CD4-positive, alpha-beta T cell (primary cell): Measurements from ENCODE around the gene IDUA. TPM values are rescaled to one million over a fixed set of nuclear protein-coding genes. Genes with fewer than 3 reads are reported as not detected.

Experiments used
- ATAC-seq: fragments of 200-7000 bp; cut with Tn5 transposase; one replicate; pipeline ENCODE4 v1.10.0; 2022; ENCODE audit warnings: mild to moderate bottlenecking; ENCODE audit not compliant: poor library complexity
- CTCF ChIA-PET: fragments of 350-600 bp; sonication (Branson Sonifier 250); formaldehyde crosslinking; loops from one replicate; lab custom pipeline; 2021; ENCODE audit warnings: antibody characterized with exemption, inconsistent platforms; lab: Charles Lee
- POLR2A ChIA-PET: fragments of 350-600 bp; sonication (Branson Sonifier 250); formaldehyde crosslinking; loops from one replicate; lab custom pipeline; 2021; ENCODE audit warnings: antibody characterized with exemption, inconsistent platforms; lab: Charles Lee
- DNase-seq, 14 experiments: peaks; one replicate each; pipeline ENCODE4 v3.0.0-alpha.2; 2013 to 2020; ENCODE audit warnings: mixed read lengths in 2 of 14
- H3K27ac ChIP-seq, 2 donors: one replicate each; pipeline versions ENCODE4 v1.5.1 to v1.7.0; 2013; ENCODE audit warnings: low read length in 2 of 2, low read depth in 1 of 2, mild to moderate bottlenecking in 1 of 2
- H3K27me3 ChIP-seq, 2 experiments: 1 replicate in 1 of 2; 2 replicates in 1 of 2; pipeline versions ENCODE4 v1.6.1 to v1.7.0; 2013; ENCODE audit warnings: low read length in 2 of 2, control low read depth in 1 of 2, mild to moderate bottlenecking in 1 of 2, moderate library complexity in 1 of 2; ENCODE audit not compliant: insufficient read depth in 2 of 2, control insufficient read depth in 1 of 2
- H3K36me3 ChIP-seq: one replicate; pipeline ENCODE4 v1.6.1; 2013; ENCODE audit warnings: low read length, control low read depth; ENCODE audit not compliant: insufficient read depth
- H3K4me1 ChIP-seq: one replicate; pipeline ENCODE4 v1.6.1; 2013; ENCODE audit warnings: low read length, control low read depth; ENCODE audit not compliant: insufficient read depth
- H3K4me3 ChIP-seq: one replicate; pipeline ENCODE4 v1.5.1; 2013; ENCODE audit warnings: mild to moderate bottlenecking, low read length, moderate library complexity
- H3K9me3 ChIP-seq, 2 experiments: 1 replicate in 1 of 2; 2 replicates in 1 of 2; pipeline versions ENCODE4 v1.6.1 to v1.7.0; 2013; ENCODE audit warnings: low read length in 2 of 2, mild to moderate bottlenecking in 2 of 2, control low read depth in 1 of 2, moderate library complexity in 1 of 2; ENCODE audit not compliant: control insufficient read depth in 1 of 2, insufficient read depth in 1 of 2
- H3K27ac Mint-ChIP-seq: one replicate; pipeline ENCODE4 v1.8.0; 2020; ENCODE audit warnings: mixed read lengths
- H3K27me3 Mint-ChIP-seq: one replicate; pipeline ENCODE4 v1.8.0; 2021; ENCODE audit warnings: mixed read lengths
- H3K36me3 Mint-ChIP-seq: one replicate; pipeline ENCODE4 v1.8.0; 2021; ENCODE audit warnings: low read depth, mixed read lengths
- H3K4me1 Mint-ChIP-seq: one replicate; pipeline ENCODE4 v1.8.0; 2021; ENCODE audit warnings: low read depth, mixed read lengths
- H3K4me3 Mint-ChIP-seq: one replicate; pipeline ENCODE4 v1.8.0; 2020; ENCODE audit warnings: mild to moderate bottlenecking, mixed read lengths
- H3K9me3 Mint-ChIP-seq: one replicate; pipeline ENCODE4 v1.8.0; 2020; ENCODE audit warnings: mixed read lengths
- intact Hi-C, 2 experiments: fragments of 100-400 bp; cut with DNase I in 1 of 2; cut with micrococcal nuclease in 1 of 2; formaldehyde crosslinking; loops; one replicate each; pipeline versions ENCODE4 v1.15.1 to v1.9.0; 2023 to 2025; cut with DNase I, micrococcal nuclease
- total RNA-seq, 174 experiments: library from RNA in 2 of 174; stranded (reverse) in 2 of 174; gene quantifications; one replicate each; pipeline ENCODE4 v1.2.3 and lab custom pipeline; 2021 to 2026
- TF ChIP-seq, protein P1 (sequence below): fragments of 200-600 bp; IDR thresholded peaks from one replicate; pipeline ENCODE4 v1.8.0; 2022; ENCODE audit warnings: antibody characterized with exemption, mild to moderate bottlenecking

Gene IDUA
- total RNA-seq, 2 experiments from 2014 or later = 70.2 to 77.8 TPM

DNA sequence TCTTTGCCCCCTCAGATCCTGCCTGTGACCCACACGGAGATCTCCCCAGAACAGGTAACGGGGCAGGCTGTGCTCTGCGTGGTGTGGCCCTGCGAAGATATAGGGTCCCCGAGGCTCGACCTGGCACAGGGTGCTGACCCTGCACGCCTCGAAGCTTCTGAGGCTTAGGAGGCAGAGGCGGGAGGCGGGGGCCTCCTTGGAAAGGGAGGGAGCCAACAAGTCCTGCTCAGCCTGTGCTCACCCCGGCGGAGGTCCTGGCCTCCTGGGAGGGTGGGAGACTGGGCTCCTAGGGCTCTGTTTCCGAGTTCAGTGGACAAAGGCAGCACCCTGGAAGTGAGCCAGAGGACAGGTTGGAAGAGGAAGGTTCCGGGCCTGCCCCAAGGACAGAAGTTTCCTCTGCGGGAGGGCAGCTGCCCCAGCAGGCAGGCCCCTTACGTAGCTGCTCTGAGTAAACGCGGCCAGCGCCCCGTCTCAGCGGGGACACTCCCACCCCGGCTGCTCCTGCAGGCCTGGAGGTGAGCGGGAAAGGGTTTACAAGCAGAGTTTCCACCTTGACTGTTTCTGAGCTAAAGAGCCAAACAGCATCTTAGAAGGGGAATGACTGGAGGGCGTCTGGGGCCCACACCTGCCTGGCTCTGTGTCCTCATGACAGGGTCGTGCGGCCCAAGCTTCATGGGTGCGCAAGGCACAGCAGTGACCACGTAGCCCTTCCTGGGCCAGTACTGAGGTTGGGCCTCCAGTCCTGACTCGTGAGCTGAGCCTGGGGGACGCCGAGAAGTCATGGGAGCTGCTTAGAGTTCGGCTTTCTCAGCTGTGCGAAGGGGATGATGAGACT, 38.5 kb upstream of the IDUA start:
- no peak overlapping the region for H3K4me3 Mint-ChIP-seq
- Histone ChIP-seq H3K4me1 (peaks cover 5% of the 10 kb centered on the region), H3K9me3 (no peaks in the 10 kb centered on the region), H3K4me3 (no peak overlapping the region), H3K27me3 (no peaks in the 10 kb centered on the region), H3K27ac (no peak overlapping the region), H3K36me3 (peaks cover 2% of the 10 kb centered on the region)
- POLR2A ChIA-PET = no interaction called here
- no peak overlapping the region for H3K27ac Mint-ChIP-seq
- no peaks in the 10 kb centered on the region for H3K27me3 Mint-ChIP-seq
- CTCF ChIA-PET = no interaction called here
- peaks cover 12% of the 10 kb centered on the region for H3K36me3 Mint-ChIP-seq
- H3K9me3 Mint-ChIP-seq = no peaks in the 10 kb centered on the region
- ATAC-seq (no peak), DNase-seq (peak in 1 of 14 experiments; percentile 6)
- no peaks in the 10 kb centered on the region for H3K4me1 Mint-ChIP-seq
- TF ChIP-seq, protein P1, sequence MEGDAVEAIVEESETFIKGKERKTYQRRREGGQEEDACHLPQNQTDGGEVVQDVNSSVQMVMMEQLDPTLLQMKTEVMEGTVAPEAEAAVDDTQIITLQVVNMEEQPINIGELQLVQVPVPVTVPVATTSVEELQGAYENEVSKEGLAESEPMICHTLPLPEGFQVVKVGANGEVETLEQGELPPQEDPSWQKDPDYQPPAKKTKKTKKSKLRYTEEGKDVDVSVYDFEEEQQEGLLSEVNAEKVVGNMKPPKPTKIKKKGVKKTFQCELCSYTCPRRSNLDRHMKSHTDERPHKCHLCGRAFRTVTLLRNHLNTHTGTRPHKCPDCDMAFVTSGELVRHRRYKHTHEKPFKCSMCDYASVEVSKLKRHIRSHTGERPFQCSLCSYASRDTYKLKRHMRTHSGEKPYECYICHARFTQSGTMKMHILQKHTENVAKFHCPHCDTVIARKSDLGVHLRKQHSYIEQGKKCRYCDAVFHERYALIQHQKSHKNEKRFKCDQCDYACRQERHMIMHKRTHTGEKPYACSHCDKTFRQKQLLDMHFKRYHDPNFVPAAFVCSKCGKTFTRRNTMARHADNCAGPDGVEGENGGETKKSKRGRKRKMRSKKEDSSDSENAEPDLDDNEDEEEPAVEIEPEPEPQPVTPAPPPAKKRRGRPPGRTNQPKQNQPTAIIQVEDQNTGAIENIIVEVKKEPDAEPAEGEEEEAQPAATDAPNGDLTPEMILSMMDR = no peak
- intact Hi-C loops = no loop called here

DNA sequence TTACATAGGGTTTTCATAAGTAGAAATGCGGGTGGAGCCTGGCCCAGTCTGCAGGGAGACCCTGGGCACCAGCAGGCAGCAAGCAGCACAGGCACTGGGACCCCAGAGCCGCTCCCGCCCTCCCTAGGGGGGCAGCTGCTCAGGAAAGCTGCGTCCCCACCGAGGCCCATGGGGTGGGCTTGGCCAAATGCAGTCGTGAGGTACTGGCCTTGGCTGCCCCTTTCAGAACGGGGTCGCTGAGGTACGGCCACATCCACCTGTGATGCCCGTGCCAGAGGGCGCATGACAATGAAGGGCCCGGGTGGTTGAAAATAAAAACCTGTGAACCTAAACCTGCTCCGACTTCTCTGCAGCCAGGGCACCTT, 37.9 kb upstream of the IDUA start:
- intact Hi-C loops = no loop called here
- H3K4me3 Mint-ChIP-seq = no peak overlapping the region
- H3K36me3 Mint-ChIP-seq = peaks cover 14% of the 10 kb centered on the region
- Histone ChIP-seq H3K9me3 (no peaks in the 10 kb centered on the region), H3K27me3 (no peaks in the 10 kb centered on the region), H3K4me1 (peaks cover 5% of the 10 kb centered on the region), H3K4me3 (no peak overlapping the region), H3K27ac (no peak overlapping the region), H3K36me3 (peaks cover 5% of the 10 kb centered on the region)
- ChIA-PET POLR2A (no interaction called here), CTCF (no interaction called here)
- H3K27ac Mint-ChIP-seq = no peak overlapping the region
- no peak for ATAC-seq
- H3K4me1 Mint-ChIP-seq = no peaks in the 10 kb centered on the region
- no peaks in the 10 kb centered on the region for H3K27me3 Mint-ChIP-seq
- H3K9me3 Mint-ChIP-seq = no peaks in the 10 kb centered on the region
- TF ChIP-seq, protein P1 = no peak
- no peak for DNase-seq

DNA sequence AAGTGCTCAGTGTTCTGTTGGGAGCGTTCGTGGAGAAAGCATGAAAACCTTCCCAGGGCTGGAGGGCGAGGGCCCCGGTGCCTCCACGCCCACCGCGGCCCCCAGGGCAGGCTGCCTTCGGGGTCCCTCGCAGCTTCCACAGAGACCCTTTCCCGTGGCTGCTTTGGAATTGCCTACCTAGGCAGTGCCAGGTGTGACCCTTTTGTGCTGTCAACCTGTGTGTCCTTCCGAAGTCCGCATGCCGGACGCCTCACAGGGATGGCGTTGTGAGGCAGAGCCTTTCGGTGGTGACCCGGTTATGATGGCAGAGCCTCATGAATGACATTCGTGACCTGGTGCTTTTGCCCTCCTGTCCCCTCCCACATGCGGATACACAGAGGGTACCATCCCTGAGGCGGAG, 37.2 kb upstream of the IDUA start:
- Mint-ChIP-seq H3K9me3 (no peaks in the 10 kb centered on the region), H3K36me3 (peaks cover 21% of the 10 kb centered on the region), H3K4me1 (no peaks in the 10 kb centered on the region), H3K27me3 (no peaks in the 10 kb centered on the region), H3K4me3 (no peak overlapping the region), H3K27ac (no peak overlapping the region)
- H3K4me3 ChIP-seq = no peak overlapping the region
- intact Hi-C loops = no loop called here
- TF ChIP-seq, protein P1 = no peak
- H3K36me3 ChIP-seq = peaks cover 5% of the 10 kb centered on the region
- H3K27me3 ChIP-seq = no peaks in the 10 kb centered on the region
- POLR2A ChIA-PET = no interaction called here
- no peaks in the 10 kb centered on the region for H3K9me3 ChIP-seq
- ATAC-seq = no peak
- DNase-seq = no peak
- peaks cover 5% of the 10 kb centered on the region for H3K4me1 ChIP-seq
- H3K27ac ChIP-seq = no peak overlapping the region
- CTCF ChIA-PET = no interaction called here
